HG02571 (cell line): ENCODE measurements around the gene STX8.

ENCODE experiments used
- ATAC-seq: cut with Tn5 transposase; IDR thresholded peaks from one replicate; pipeline ENCODE4 v1.9.1; 2021; ENCODE audit warnings: mild to moderate bottlenecking, moderate library complexity; ENCODE audit not compliant: unreplicated experiment

STX8 gene

GRCh38 chr17:9231449-9232154 lies 344.0 kb downstream of the STX8 start:
- ATAC-seq, result no peak

- ATAC-seq, result no peak
Measured at GRCh38 chr17:9230861-9231260, 344.8 kb downstream of the STX8 start.

GRCh38 chr17:9230346-9230745 lies 345.3 kb downstream of the STX8 start:
- ATAC-seq, result no peak

- ATAC-seq, result no peak
Measured at GRCh38 chr17:9229826-9230201, 345.8 kb downstream of the STX8 start.

- ATAC-seq, result no peak
Measured at GRCh38 chr17:9229160-9229825, 346.3 kb downstream of the STX8 start.

GRCh38 chr17:9228408-9229159 lies 347.0 kb downstream of the STX8 start:
- ATAC-seq, result no peak

- ATAC-seq, result no peak
Measured at GRCh38 chr17:9227819-9228407, 347.7 kb downstream of the STX8 start.

GRCh38 chr17:9226794-9227135 lies 348.9 kb downstream of the STX8 start:
- no peak for ATAC-seq

- ATAC-seq, result no peak
Measured at GRCh38 chr17:9226130-9226793, 349.4 kb downstream of the STX8 start.

GRCh38 chr17:9225305-9226101 lies 350.1 kb downstream of the STX8 start:
- no peak for ATAC-seq

- no peak for ATAC-seq
Measured at GRCh38 chr17:9224485-9224884, 351.1 kb downstream of the STX8 start.

GRCh38 chr17:9223531-9223930 lies 352.1 kb downstream of the STX8 start:
- no peak for ATAC-seq

- no peak for ATAC-seq
Measured at GRCh38 chr17:9221922-9222180, 353.8 kb downstream of the STX8 start.

- ATAC-seq, result no peak
Measured at GRCh38 chr17:9221147-9221921, 354.3 kb downstream of the STX8 start.

GRCh38 chr17:9220398-9221146 lies 355.0 kb downstream of the STX8 start:
- ATAC-seq, result no peak

GRCh38 chr17:9219631-9220397 lies 355.8 kb downstream of the STX8 start:
- ATAC-seq, result no peak

GRCh38 chr17:9218911-9219310 lies 356.7 kb downstream of the STX8 start:
- no peak for ATAC-seq

GRCh38 chr17:9218064-9218635 lies 357.5 kb downstream of the STX8 start:
- ATAC-seq, result no peak
